ENCODE results near the gene EID3. TPM values are rescaled to one million over a fixed set of nuclear protein-coding genes. Genes with fewer than 3 reads are reported as not detected.

The EID3 gene
- total and polyA plus RNA-seq, 12 donors, result 0.48 to 1.8 (median 1.0) TPM

DNA sequence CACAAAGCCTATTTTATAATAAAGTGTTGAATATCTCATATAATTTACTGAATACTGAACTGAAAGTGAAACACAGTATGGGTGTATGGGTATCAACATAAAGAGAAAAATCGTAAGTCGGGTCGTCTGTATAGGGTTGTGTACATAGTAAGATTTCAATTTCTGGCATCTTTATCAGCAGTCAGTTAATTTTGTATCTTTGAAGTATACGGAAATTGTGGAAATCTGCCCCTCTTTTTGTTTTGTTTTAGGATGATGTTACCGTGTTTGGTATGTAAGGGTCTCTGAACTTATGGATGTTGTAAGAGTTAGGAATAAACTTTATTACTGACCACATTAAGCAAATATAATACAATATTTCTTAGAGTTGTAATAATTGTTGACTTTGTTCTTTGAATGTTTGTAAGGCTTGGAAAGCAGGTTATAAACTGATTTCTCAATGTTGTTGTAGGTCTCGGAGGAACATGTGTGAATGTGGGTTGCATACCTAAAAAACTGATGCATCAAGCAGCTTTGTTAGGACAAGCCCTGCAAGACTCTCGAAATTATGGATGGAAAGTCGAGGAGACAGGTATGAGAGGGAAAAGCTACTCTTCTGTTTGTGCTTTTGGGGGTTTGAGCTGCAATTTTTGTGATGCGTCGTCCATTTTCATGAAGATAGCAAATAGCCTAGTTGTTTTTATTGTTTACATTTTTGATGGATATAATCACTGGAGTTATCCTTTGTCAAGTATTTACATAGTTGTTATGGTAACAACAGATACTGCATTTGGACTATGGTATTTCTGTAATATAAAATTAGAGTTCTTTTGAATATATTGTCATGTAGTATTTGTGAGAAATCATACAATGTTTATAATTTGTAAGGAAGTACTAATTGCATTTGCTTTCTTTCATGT lies 12.0 kb downstream of the EID3 start:
- Histone ChIP-seq H3K27me3 (no peaks in the 10 kb centered on the region), H3K4me3 (no peak overlapping the region), H3K27ac (no peak overlapping the region), H3K36me3 (peaks cover 0 to 100% (median 72%) of the 10 kb centered on the region in 9 donors), H3K9me3 (no peaks in the 10 kb centered on the region), H3K4me1 (peaks cover 0 to 8% (median 0%) of the 10 kb centered on the region in 9 donors)
- no peak for TF ChIP-seq CTCF (IDR thresholded peaks at IDR 0.05)
- 80 to 86% methylated on average over 10 of the region's 10 CpGs for WGBS, 2 donors
- DNase-seq (no peak), ATAC-seq (no peak)
- intact Hi-C loops (cut with DNase I), result no loop called here

GRCh38 chr12:104316936-104317335 lies 13.4 kb downstream of the EID3 start:
- Histone ChIP-seq H3K4me1 (peaks cover 0 to 8% (median 0%) of the 10 kb centered on the region in 9 donors), H3K27me3 (no peaks in the 10 kb centered on the region), H3K4me3 (no peak overlapping the region), H3K36me3 (peaks cover 0 to 100% (median 80%) of the 10 kb centered on the region in 9 donors), H3K27ac (no peak overlapping the region), H3K9me3 (no peaks in the 10 kb centered on the region)
- ATAC-seq (no peak), DNase-seq (no peak)
- no peak for TF ChIP-seq CTCF (IDR thresholded peaks at IDR 0.05)
- intact Hi-C loops (cut with DNase I), result no loop called here

- DNase-seq (no peak), ATAC-seq (no peak)
- no peak for TF ChIP-seq CTCF (IDR thresholded peaks at IDR 0.05)
- H3K9me3 ChIP-seq, result no peaks in the 10 kb centered on the region
- no peak overlapping the region for H3K4me3 ChIP-seq
- no peak overlapping the region for H3K27ac ChIP-seq
- H3K4me1 ChIP-seq, result peaks cover 0 to 8% (median 0%) of the 10 kb centered on the region in 9 donors
- H3K36me3 ChIP-seq, result peaks cover 0 to 100% (median 73%) of the 10 kb centered on the region in 9 donors
- intact Hi-C loops (cut with DNase I), result no loop called here
- 95 to 97% methylated on average over 7 of the region's 7 CpGs for WGBS, 2 donors
- no peaks in the 10 kb centered on the region for H3K27me3 ChIP-seq
Measured at GRCh38 chr12:104317538-104318210, 14.1 kb downstream of the EID3 start.

DNA sequence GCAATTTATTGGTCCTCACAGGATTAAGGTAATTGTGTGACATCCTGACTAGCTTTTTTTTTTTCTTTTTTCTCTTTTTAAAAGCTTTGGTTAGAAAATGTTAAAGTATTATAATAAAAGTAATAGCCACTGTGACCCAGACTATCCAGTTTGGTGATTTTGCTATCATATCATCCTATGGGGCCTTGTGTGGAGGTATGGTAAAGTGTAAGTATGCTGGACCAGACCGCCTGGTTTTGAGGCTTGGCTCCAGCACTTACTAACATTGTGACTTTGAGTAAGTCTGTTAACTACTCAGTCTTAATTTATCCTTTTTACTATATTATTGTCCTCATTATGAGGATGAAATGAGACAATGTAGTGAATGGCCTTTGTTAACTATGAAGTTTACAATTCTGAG lies 15.5 kb downstream of the EID3 start:
- WGBS, 2 donors, result 88 to 95% methylated on average over 1 of the region's 1 CpG
- no peak for ATAC-seq
- no peak for TF ChIP-seq CTCF (IDR thresholded peaks at IDR 0.05)

More for the DNA sequence above, 15.5 kb downstream of the EID3 start:
- H3K4me1 ChIP-seq, result peaks cover 0 to 4% (median 0%) of the 10 kb centered on the region in 9 donors
- no peaks in the 10 kb centered on the region for H3K9me3 ChIP-seq
- peaks cover 0 to 91% (median 59%) of the 10 kb centered on the region in 9 donors for H3K36me3 ChIP-seq
- intact Hi-C loops (cut with DNase I), result no loop called here
- H3K27ac ChIP-seq, result no peak overlapping the region
- DNase-seq, result no peak
- H3K27me3 ChIP-seq, result no peaks in the 10 kb centered on the region
- H3K4me3 ChIP-seq, result no peak overlapping the region
